ENCODE measurements around the gene WDR72. TPM values are rescaled to one million over a fixed set of nuclear protein-coding genes. Genes with fewer than 3 reads are reported as not detected.

Gene WDR72
- total RNA-seq, 4 donors from 2014 or later, result not detected

DNA sequence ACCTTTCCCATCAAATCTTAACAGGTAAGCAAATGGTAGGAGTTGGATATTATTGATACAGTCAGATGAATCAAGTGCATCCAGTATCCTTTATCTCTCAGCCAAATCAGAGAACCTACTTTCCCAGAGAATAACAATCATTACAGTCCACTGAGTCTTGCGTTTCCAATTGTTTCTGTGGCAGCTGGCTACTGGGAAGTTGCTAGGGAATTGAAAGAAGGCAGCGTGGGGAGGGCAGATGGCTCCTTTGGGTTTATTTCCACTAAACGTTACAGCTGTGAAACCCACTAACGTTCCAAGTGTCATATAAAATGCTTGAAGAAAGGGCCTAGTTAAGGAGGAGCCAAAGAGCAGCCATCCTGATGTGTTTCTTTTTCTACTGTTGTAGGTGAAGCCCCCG is 78.4 kb downstream of the WDR72 start:
- intact Hi-C loops (cut with DNase I), result no loop called here
- Histone ChIP-seq H3K4me3 (no peak overlapping the region), H3K9me3 (no peaks in the 10 kb centered on the region), H3K4me1 (no peaks in the 10 kb centered on the region), H3K27me3 (no peaks in the 10 kb centered on the region), H3K27ac (replicated peaks in 1 of 4) (no peak overlapping the region), H3K36me3 (no peaks in the 10 kb centered on the region)
- 80% methylated on average over 5 of the region's 5 CpGs for WGBS
- DNase-seq (ENCODE audit: extremely low spot score), result no peak
- TF ChIP-seq EP300 (IDR thresholded peaks at IDR 0.05), result no peak
- no peak for TF ChIP-seq POLR2AphosphoS5 (IDR thresholded peaks at IDR 0.05)
- no peak for TF ChIP-seq POLR2A (IDR thresholded peaks at IDR 0.05; ENCODE audit: low read depth)
- TF ChIP-seq, protein P1, sequence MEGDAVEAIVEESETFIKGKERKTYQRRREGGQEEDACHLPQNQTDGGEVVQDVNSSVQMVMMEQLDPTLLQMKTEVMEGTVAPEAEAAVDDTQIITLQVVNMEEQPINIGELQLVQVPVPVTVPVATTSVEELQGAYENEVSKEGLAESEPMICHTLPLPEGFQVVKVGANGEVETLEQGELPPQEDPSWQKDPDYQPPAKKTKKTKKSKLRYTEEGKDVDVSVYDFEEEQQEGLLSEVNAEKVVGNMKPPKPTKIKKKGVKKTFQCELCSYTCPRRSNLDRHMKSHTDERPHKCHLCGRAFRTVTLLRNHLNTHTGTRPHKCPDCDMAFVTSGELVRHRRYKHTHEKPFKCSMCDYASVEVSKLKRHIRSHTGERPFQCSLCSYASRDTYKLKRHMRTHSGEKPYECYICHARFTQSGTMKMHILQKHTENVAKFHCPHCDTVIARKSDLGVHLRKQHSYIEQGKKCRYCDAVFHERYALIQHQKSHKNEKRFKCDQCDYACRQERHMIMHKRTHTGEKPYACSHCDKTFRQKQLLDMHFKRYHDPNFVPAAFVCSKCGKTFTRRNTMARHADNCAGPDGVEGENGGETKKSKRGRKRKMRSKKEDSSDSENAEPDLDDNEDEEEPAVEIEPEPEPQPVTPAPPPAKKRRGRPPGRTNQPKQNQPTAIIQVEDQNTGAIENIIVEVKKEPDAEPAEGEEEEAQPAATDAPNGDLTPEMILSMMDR (IDR thresholded peaks at IDR 0.05), result no peak

DNA sequence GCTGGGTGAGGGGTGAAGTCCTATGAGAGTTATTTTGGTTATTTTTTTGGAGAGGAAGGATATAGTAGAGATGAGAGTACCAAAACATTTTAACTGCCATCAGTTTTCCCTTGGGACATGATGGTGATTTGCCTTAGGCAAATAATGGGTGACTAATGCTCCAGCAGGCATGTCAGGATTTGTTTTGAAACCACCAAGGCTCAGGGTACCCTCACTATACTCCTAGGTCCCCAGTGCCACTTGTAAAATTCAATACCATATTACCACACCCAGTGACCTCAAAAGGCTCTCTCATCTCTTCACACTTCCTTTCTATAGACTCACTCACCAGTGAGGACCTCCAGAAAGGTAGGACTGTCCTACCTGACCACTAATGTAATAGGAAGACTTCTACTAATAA is 83.6 kb downstream of the WDR72 start:
- TF ChIP-seq, protein P1 (IDR thresholded peaks at IDR 0.05), result no peak
- TF ChIP-seq EP300 (IDR thresholded peaks at IDR 0.05), result no peak
- no peak for TF ChIP-seq POLR2AphosphoS5 (IDR thresholded peaks at IDR 0.05)
- TF ChIP-seq POLR2A (IDR thresholded peaks at IDR 0.05; ENCODE audit: low read depth), result no peak
- no peak overlapping the region for H3K27ac ChIP-seq (replicated peaks in 1 of 4)
- no peaks in the 10 kb centered on the region for H3K27me3 ChIP-seq
- H3K9me3 ChIP-seq, result no peaks in the 10 kb centered on the region
- H3K4me1 ChIP-seq, result no peaks in the 10 kb centered on the region
- H3K36me3 ChIP-seq, result no peaks in the 10 kb centered on the region
- intact Hi-C loops (cut with DNase I), result no loop called here
- H3K4me3 ChIP-seq, result no peak overlapping the region
- DNase-seq (ENCODE audit: extremely low spot score), result no peak

DNA sequence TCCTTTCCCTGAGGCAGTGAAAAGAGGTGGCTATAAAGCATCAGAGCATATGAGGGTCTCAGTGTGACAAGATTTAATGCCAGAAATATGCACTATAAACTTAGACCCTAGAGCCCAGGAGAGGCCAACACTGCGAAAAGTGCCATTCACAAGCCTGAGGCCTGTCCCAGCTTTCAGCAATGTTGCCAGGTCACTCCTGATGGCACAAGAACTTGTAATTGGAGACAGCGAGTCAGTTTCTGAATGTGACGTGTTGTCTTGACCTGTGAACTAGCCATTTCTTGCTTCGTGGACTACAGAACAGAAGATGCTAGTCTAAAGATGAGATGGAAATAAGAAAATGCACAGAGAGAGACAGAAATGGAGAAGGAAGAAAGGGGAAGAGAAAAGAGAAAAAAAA is 87.9 kb downstream of the WDR72 start:
- Histone ChIP-seq H3K27ac (replicated peaks in 1 of 4) (no peak overlapping the region), H3K4me1 (no peaks in the 10 kb centered on the region), H3K4me3 (no peak overlapping the region), H3K27me3 (no peaks in the 10 kb centered on the region), H3K9me3 (no peaks in the 10 kb centered on the region), H3K36me3 (no peaks in the 10 kb centered on the region)
- 46% methylated on average over 4 of the region's 4 CpGs for WGBS
- intact Hi-C loops (cut with DNase I), result no loop called here
- DNase-seq (ENCODE audit: extremely low spot score), result no peak
- TF ChIP-seq POLR2AphosphoS5 (IDR thresholded peaks at IDR 0.05) (no peak), EP300 (IDR thresholded peaks at IDR 0.05) (no peak), POLR2A (IDR thresholded peaks at IDR 0.05; ENCODE audit: low read depth) (no peak)
- TF ChIP-seq, protein P1 (IDR thresholded peaks at IDR 0.05), result no peak

DNA sequence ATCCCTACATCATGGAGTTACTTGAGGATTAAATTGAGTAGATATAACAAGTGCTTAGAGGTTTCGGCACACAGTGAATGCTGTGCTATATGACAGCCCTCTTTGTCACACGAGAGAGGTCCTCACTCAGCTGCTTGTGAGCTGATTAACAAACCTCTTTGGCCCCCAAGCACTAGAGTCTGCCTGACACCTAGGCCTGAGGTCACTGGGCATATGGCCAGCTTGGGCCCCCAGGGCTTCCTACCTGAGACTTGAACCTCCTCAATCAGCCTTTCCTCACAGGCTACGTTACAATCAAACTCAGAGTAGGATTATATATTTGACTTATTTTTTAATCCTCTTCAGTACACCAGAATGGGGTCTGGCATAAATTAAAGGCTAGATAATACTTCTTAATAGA is 88.8 kb downstream of the WDR72 start:
- H3K9me3 ChIP-seq, result no peaks in the 10 kb centered on the region
- H3K4me3 ChIP-seq, result no peak overlapping the region
- H3K4me1 ChIP-seq, result no peaks in the 10 kb centered on the region
- 84% methylated on average over 3 of the region's 3 CpGs for WGBS
- H3K27ac ChIP-seq (replicated peaks in 1 of 4), result no peak overlapping the region
- no peaks in the 10 kb centered on the region for H3K27me3 ChIP-seq
- intact Hi-C loops (cut with DNase I), result no loop called here
- TF ChIP-seq EP300 (IDR thresholded peaks at IDR 0.05), result no peak
- no peak for DNase-seq (ENCODE audit: extremely low spot score)
- no peaks in the 10 kb centered on the region for H3K36me3 ChIP-seq

DNA sequence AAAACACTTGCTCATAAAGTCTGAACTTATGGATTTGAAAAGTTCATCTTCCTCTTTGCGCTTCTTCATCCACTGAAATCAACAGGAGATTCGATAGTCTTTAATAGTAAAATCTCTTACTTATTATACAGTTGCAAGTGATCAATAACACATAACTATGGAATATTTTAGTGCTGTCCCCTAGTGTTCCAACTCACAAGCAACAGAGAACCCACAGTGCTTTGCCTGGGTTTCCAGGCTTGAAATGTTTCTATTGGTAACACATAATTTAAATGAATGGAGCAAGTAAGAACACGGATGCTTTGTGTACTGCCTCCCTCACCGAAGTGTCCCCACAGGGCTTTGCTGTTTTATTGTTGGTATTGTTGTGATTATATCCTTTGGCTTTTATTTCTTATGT is 93.5 kb downstream of the WDR72 start:
- intact Hi-C loops (cut with DNase I), result no loop called here
- Histone ChIP-seq H3K27me3 (no peaks in the 10 kb centered on the region), H3K36me3 (no peaks in the 10 kb centered on the region), H3K4me1 (no peaks in the 10 kb centered on the region), H3K4me3 (no peak overlapping the region), H3K9me3 (no peaks in the 10 kb centered on the region), H3K27ac (replicated peaks in 1 of 4) (no peak overlapping the region)
- 72% methylated on average over 4 of the region's 4 CpGs for WGBS
- DNase-seq (ENCODE audit: extremely low spot score), result no peak
- TF ChIP-seq EP300 (IDR thresholded peaks at IDR 0.05), result no peak
- TF ChIP-seq POLR2A (IDR thresholded peaks at IDR 0.05; ENCODE audit: low read depth), result no peak
- TF ChIP-seq, protein P1 (IDR thresholded peaks at IDR 0.05), result no peak
- no peak for TF ChIP-seq POLR2AphosphoS5 (IDR thresholded peaks at IDR 0.05)
